GM13976 (cell line): ENCODE results near the gene PRRG1.
"Not testable (repeated sequence)": the region's sequence is repeated elsewhere in the genome, so short reads cannot be mapped to it uniquely, and the experiment has no call there.

Experiments
- DNase-seq: peaks from one replicate; pipeline ENCODE4 v3.0.0; 2012; ENCODE audit warnings: low spot score
- in situ Hi-C: fragments of 300-500 bp; cut with MboI; formaldehyde crosslinking; loops from one replicate; pipeline ENCODE4 v1.12.0; 2022; ENCODE audit warnings: low sequenced_read_pairs, mixed read lengths, inconsistent platforms; ENCODE audit not compliant: unreplicated experiment
- TF ChIP-seq, protein P1 (sequence below): IDR thresholded peaks from 2 replicates; pipeline ENCODE4 v1.5.1; 2012; ENCODE audit warnings: borderline replicate concordance, mild to moderate bottlenecking; ENCODE audit not compliant: insufficient read depth; ENCODE audit errors: extremely low read depth, missing control alignments, control extremely low read depth

The PRRG1 gene

DNA sequence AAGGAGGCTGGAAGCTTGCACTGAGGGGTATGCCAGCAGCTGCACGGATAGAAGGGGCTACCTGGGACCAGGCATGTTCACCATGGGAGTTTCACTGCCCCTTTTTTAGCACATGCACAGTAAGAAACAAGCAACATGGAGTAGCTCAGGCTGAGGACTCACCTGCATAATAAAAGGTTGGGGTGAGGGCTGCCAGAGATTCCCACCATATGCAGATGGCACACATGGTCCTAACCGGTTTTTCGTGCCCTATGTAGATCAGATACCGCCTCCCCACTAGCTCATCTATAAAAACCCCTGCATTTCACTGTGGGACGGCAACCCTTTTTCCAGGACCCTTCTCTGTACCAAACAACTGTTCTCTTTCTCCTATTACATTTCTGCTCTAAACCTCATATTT is 125.3 kb downstream of the PRRG1 start:
- in situ Hi-C loops: no loop called here
- TF ChIP-seq, protein P1, sequence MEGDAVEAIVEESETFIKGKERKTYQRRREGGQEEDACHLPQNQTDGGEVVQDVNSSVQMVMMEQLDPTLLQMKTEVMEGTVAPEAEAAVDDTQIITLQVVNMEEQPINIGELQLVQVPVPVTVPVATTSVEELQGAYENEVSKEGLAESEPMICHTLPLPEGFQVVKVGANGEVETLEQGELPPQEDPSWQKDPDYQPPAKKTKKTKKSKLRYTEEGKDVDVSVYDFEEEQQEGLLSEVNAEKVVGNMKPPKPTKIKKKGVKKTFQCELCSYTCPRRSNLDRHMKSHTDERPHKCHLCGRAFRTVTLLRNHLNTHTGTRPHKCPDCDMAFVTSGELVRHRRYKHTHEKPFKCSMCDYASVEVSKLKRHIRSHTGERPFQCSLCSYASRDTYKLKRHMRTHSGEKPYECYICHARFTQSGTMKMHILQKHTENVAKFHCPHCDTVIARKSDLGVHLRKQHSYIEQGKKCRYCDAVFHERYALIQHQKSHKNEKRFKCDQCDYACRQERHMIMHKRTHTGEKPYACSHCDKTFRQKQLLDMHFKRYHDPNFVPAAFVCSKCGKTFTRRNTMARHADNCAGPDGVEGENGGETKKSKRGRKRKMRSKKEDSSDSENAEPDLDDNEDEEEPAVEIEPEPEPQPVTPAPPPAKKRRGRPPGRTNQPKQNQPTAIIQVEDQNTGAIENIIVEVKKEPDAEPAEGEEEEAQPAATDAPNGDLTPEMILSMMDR: no peak
- DNase-seq: no peak

DNA sequence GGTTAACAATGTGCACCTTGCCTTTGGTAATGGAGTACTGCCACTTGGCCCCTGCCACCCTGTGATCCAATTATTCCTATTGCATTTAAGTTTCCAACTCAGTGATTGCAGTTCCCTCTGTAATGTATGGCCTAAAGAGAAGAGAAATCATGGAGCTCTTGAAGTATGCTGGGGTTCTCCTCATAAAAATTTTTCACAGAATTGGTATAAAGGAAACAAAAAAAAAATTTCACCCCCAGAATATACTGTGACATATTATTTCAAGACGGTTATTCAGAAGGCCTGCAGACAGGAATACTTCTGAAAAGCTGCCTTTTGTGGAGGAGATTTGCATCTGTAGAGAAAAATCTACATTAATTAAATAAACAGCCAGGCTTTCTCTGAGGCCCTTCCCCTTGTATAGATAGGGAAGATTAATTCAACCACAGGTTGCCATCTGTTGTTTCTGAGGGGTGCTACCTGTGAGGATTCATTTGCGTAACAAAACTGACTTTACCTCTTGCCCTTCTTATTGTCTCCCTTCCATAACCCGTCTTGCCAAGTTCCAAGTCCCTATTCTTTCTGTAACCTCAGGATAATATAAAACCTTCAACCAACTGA is 127.5 kb downstream of the PRRG1 start:
- TF ChIP-seq, protein P1: no peak
- DNase-seq: no peak
- in situ Hi-C loops: no loop called here

GRCh38 chrX:37484335-37484734 is 135.2 kb downstream of the PRRG1 start:
- in situ Hi-C loops, DNase-seq: not testable (repeated sequence)

- TF ChIP-seq, protein P1: no peak
- DNase-seq: no peak
- in situ Hi-C loops: no loop called here
Measured at GRCh38 chrX:37485429-37485828, 136.3 kb downstream of the PRRG1 start.

DNA sequence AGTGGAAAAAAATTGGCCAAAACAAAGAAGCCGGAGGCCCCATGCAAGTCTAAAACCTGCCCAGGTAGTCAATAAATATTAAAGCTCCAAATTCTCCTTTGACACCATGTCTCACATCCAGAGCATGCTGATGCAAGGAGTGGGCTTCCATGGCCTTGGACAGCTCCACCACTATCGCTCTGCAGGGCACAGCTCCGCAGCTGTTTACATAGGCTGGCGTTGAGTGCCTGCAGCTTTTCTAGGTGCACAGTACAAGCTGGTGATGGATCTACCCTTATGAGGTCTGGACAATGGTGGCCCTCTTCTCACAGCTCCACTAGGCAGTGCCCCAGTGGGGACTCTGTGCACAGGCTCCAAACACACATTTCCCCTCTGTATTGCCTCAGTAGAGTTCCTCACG is 138.1 kb downstream of the PRRG1 start:
- in situ Hi-C loops: no loop called here
- TF ChIP-seq, protein P1: no peak
- DNase-seq: no peak

DNA sequence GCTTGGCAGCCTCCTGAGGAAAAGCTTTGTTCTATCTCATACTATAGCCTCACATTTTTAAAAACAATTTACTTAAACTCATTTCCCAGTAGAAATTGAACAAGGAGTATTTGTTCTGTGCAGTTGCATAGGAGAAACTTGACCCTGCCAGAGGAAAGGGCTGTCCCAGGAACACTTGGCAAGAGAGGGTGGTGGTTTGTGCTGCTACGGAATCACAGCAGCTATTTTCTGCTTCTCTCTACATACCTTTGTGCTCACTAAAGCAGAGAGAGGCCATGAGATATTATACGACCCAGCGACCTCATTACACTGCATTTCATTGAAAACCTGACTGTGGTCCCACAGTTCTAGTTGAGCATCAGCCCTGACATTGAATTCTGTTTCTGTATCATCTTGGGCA is 139.2 kb downstream of the PRRG1 start:
- no peak for DNase-seq
- TF ChIP-seq, protein P1: no peak
- in situ Hi-C loops: no loop called here

GRCh38 chrX:37491686-37492085 is 142.5 kb downstream of the PRRG1 start:
- in situ Hi-C loops: no loop called here
- TF ChIP-seq, protein P1: no peak
- DNase-seq: no peak

- in situ Hi-C loops, DNase-seq: not testable (repeated sequence)
Measured at GRCh38 chrX:37495760-37496159, 146.6 kb downstream of the PRRG1 start.

- DNase-seq, in situ Hi-C loops: not testable (repeated sequence)
Measured at GRCh38 chrX:37497126-37497525, 148.0 kb downstream of the PRRG1 start.

GRCh38 chrX:37498323-37498722 is 149.2 kb downstream of the PRRG1 start:
- in situ Hi-C loops: not testable (repeated sequence)

GRCh38 chrX:37499649-37500048 is 150.5 kb downstream of the PRRG1 start:
- DNase-seq: not testable (repeated sequence)
- in situ Hi-C loops: loop anchor here (25.0 kb wide), 1 partner anchor 338 kb away; the partner anchor contains the start of gene DYNLT3

More at GRCh38 chrX:37498323-37498722, 149.2 kb downstream of the PRRG1 start:
- not testable (repeated sequence) for DNase-seq
